H9 (cell line): Measurements from ENCODE around the gene RUNX1. TPM values are rescaled to one million over a fixed set of nuclear protein-coding genes. Genes with fewer than 3 reads are reported as not detected.

ENCODE experiments used
- DNase-seq: peaks from one replicate; pipeline ENCODE4 v3.0.0-alpha.2; 2017
- H2AFZ ChIP-seq: one replicate; pipeline ENCODE4 v1.6.1; 2013; ENCODE audit warnings: mild to moderate bottlenecking, low read length, control low read depth, moderate library complexity
- H2AK5ac ChIP-seq: 2 replicates; pipeline ENCODE4 v1.6.1; 2013; ENCODE audit warnings: low read length, control low read depth, mixed read lengths; ENCODE audit not compliant: insufficient read length
- H2BK120ac ChIP-seq: one replicate; pipeline ENCODE4 v1.6.1; 2013; ENCODE audit warnings: low read depth, mild to moderate bottlenecking, low read length, control low read depth, inconsistent platforms; ENCODE audit not compliant: poor library complexity, severe bottlenecking
- H2BK12ac ChIP-seq: 2 replicates; pipeline ENCODE4 v1.6.1; 2013; ENCODE audit warnings: low read length, control low read depth, mixed read lengths, low read depth; ENCODE audit not compliant: insufficient read length
- H2BK15ac ChIP-seq: 2 replicates; pipeline ENCODE4 v1.6.1; 2013; ENCODE audit warnings: low read depth, low read length, control low read depth
- H2BK20ac ChIP-seq: one replicate; pipeline ENCODE4 v1.6.1; 2013; ENCODE audit warnings: low read depth, mild to moderate bottlenecking, low read length, control low read depth, inconsistent platforms; ENCODE audit not compliant: poor library complexity, severe bottlenecking
- H2BK5ac ChIP-seq: 2 replicates; pipeline ENCODE4 v1.6.1; 2013; ENCODE audit warnings: low read length, control low read depth, mixed read lengths; ENCODE audit not compliant: insufficient read length
- H3K14ac ChIP-seq: 2 replicates; pipeline ENCODE4 v1.6.1; 2013; ENCODE audit warnings: low read length, control low read depth; ENCODE audit not compliant: insufficient read depth
- H3K18ac ChIP-seq: 2 replicates; pipeline ENCODE4 v1.6.1; 2013; ENCODE audit warnings: low read depth, mild to moderate bottlenecking, mixed read lengths, low read length, control low read depth; ENCODE audit not compliant: insufficient read length
- H3K23ac ChIP-seq: 2 replicates; pipeline ENCODE4 v1.6.1; 2013; ENCODE audit warnings: low read length, control low read depth, mixed read lengths, low read depth; ENCODE audit not compliant: insufficient read length
- H3K23me2 ChIP-seq: 2 replicates; pipeline ENCODE4 v1.6.1; 2013; ENCODE audit warnings: low read depth, mild to moderate bottlenecking, mixed read lengths, low read length, control low read depth; ENCODE audit not compliant: insufficient read length, poor library complexity, severe bottlenecking
- H3K27ac ChIP-seq: 2 replicates; pipeline ENCODE4 v1.5.1; 2013; ENCODE audit warnings: low read length, control low read depth, mixed read lengths, low read depth; ENCODE audit not compliant: insufficient read length
- H3K27me3 ChIP-seq: 2 replicates; pipeline ENCODE4 v1.6.1; 2013; ENCODE audit warnings: low read length, control low read depth, inconsistent platforms; ENCODE audit not compliant: insufficient read depth
- H3K4ac ChIP-seq: 2 replicates; pipeline ENCODE4 v1.6.1; 2013; ENCODE audit warnings: low read depth, mild to moderate bottlenecking, control low read depth, inconsistent platforms, low read length, moderate library complexity
- H3K4me1 ChIP-seq: 2 replicates; pipeline ENCODE4 v1.6.1; 2013; ENCODE audit warnings: low read length, control low read depth, inconsistent platforms; ENCODE audit not compliant: insufficient read depth
- H3K4me2 ChIP-seq: 2 replicates; pipeline ENCODE4 v1.6.1; 2013; ENCODE audit warnings: low read length, control low read depth, mixed read lengths; ENCODE audit not compliant: insufficient read length, insufficient read depth
- H3K56ac ChIP-seq: 2 replicates; pipeline ENCODE4 v1.6.1; 2013; ENCODE audit warnings: low read depth, mild to moderate bottlenecking, mixed read lengths, low read length, control low read depth; ENCODE audit not compliant: insufficient read length
- H3K79me1 ChIP-seq: 2 replicates; pipeline ENCODE4 v1.6.1; 2013; ENCODE audit warnings: low read depth, mild to moderate bottlenecking, moderate library complexity, low read length, control low read depth, inconsistent platforms; ENCODE audit not compliant: insufficient read depth, poor library complexity, severe bottlenecking
- H3K79me2 ChIP-seq: 2 replicates; pipeline ENCODE4 v1.6.1; 2013; ENCODE audit warnings: low read length, control low read depth, inconsistent platforms; ENCODE audit not compliant: insufficient read depth
- H3K9ac ChIP-seq: 2 replicates; pipeline ENCODE4 v1.6.1; 2013; ENCODE audit warnings: low read length, control low read depth, mixed read lengths; ENCODE audit not compliant: insufficient read length; ENCODE audit errors: extremely low read depth
- H3K9me3 ChIP-seq: one replicate; pipeline ENCODE4 v1.6.1; 2013; ENCODE audit warnings: low read depth, low read length, inconsistent platforms; ENCODE audit not compliant: control insufficient read depth
- H3T11ph ChIP-seq: one replicate; pipeline ENCODE4 v1.6.1; 2013; ENCODE audit warnings: mild to moderate bottlenecking, low read length, control low read depth, inconsistent platforms
- H4K20me1 ChIP-seq: one replicate; pipeline ENCODE4 v1.6.1; 2013; ENCODE audit not compliant: control insufficient read depth, insufficient read length, insufficient read depth
- H4K5ac ChIP-seq: 2 replicates; pipeline ENCODE4 v1.6.1; 2013; ENCODE audit warnings: low read depth, mild to moderate bottlenecking, mixed read lengths, low read length, control low read depth; ENCODE audit not compliant: insufficient read length
- H4K8ac ChIP-seq: replicated peaks from 2 replicates; pipeline ENCODE4 v1.6.1; 2013; ENCODE audit warnings: low read length, control low read depth, mixed read lengths, low read depth; ENCODE audit not compliant: insufficient read length
- H4K91ac ChIP-seq: 2 replicates; pipeline ENCODE4 v1.6.1; 2013; ENCODE audit warnings: low read depth, mild to moderate bottlenecking, moderate library complexity, mixed read lengths, low read length, control low read depth; ENCODE audit not compliant: insufficient read length
- H3K27ac Mint-ChIP-seq, 3 experiments: 2 replicates in 2 of 3; 3 replicates in 1 of 3; pipeline ENCODE4 v1.8.0; 2020 to 2021; ENCODE audit warnings: mixed read lengths in 3 of 3, mild to moderate bottlenecking in 1 of 3, moderate library complexity in 1 of 3
- H3K27me3 Mint-ChIP-seq: 2 replicates; pipeline ENCODE4 v1.8.0; 2021; ENCODE audit warnings: low read depth, mild to moderate bottlenecking, moderate library complexity, mixed read lengths
- H3K36me3 Mint-ChIP-seq, 3 experiments: 2 replicates in 2 of 3; 3 replicates in 1 of 3; pipeline ENCODE4 v1.8.0; 2020 to 2021; ENCODE audit warnings: low read depth in 3 of 3, mixed read lengths in 3 of 3; ENCODE audit not compliant: insufficient read depth in 1 of 3
- H3K4me1 Mint-ChIP-seq, 2 experiments: 2 replicates each; pipeline ENCODE4 v1.8.0; 2020; ENCODE audit warnings: mixed read lengths in 2 of 2
- H3K4me3 Mint-ChIP-seq, 2 experiments: 2 replicates in 1 of 2; 3 replicates in 1 of 2; pipeline ENCODE4 v1.8.0; 2020 to 2021; ENCODE audit warnings: mild to moderate bottlenecking in 2 of 2, mixed read lengths in 2 of 2, moderate library complexity in 1 of 2
- H3K9me3 Mint-ChIP-seq, 2 experiments: 2 replicates in 1 of 2; 3 replicates in 1 of 2; pipeline ENCODE4 v1.8.0; 2020; ENCODE audit warnings: mild to moderate bottlenecking in 2 of 2, mixed read lengths in 2 of 2, moderate library complexity in 1 of 2
- WGBS: extraction: QIAGEN DNeasy Blood & Tissue Kit; methylation state at CpG from one replicate; pipeline ENCODE4 v1.1.7; 2013; ENCODE audit warnings: missing lambda C conversion rate, low lambda C conversion rate, mixed read lengths; ENCODE audit not compliant: insufficient read length; ENCODE audit errors: extremely low coverage; 5-methylcytosine and 5-hydroxymethylcytosine counted together
- total RNA-seq: library from RNA; stranded (reverse); gene quantifications from 2 replicates; pipeline ENCODE4 v1.2.1, GENCODE V29; 2021
- TF ChIP-seq, protein P1 (sequence below): fragments of 200-600 bp; sonication (generic); conservative IDR thresholded peaks from 3 replicates; pipeline ENCODE4 v1.8.0; 2021; ENCODE audit warnings: antibody characterized with exemption, mild to moderate bottlenecking

RUNX1 gene
- total RNA-seq, 1 experiment from 2014 or later: 0.72 TPM

DNA sequence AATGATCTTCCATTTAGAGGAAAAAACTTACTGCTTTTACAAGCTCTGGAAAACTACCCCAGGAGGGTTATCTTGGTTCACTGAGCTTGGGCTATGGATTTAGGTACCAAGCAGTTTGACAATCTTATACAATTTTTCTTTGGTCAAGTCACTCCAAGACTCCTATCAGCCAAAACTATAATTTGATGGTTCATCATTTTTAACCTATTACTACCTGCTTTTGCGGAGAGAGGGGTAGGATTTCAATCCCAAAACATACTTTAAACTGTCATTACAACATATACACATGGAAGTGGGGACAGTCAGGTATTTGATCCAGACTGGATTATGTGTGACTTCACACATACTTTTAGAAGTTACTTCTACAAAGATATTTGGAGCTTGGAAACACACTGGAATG is 71.8 kb downstream of the RUNX1 start:
- H3K27ac Mint-ChIP-seq: no peak overlapping the region

More for the DNA sequence above, 71.8 kb downstream of the RUNX1 start:
- Histone ChIP-seq H2BK12ac (no peak overlapping the region), H3K27ac (no peak overlapping the region), H3K4me2 (no peak overlapping the region), H2AK5ac (no peak overlapping the region), H2BK120ac (no peak overlapping the region), H3K14ac (no peak overlapping the region), H3K79me2 (no peaks in the 10 kb centered on the region), H3K27me3 (no peaks in the 10 kb centered on the region), H3K23me2 (no peaks in the 10 kb centered on the region), H2BK20ac (no peak overlapping the region), H3K4me1 (no peaks in the 10 kb centered on the region; the same call in 1 of the 2 replicates), H3T11ph (no peak overlapping the region), H3K9me3 (no peaks in the 10 kb centered on the region), H3K23ac (no peak overlapping the region), H3K9ac (no peak overlapping the region), H4K5ac (no peak overlapping the region), H4K91ac (no peak overlapping the region), H2BK5ac (no peak overlapping the region), H2AFZ (no peak overlapping the region), H3K79me1 (no peaks in the 10 kb centered on the region), H4K8ac (no peak overlapping the region), H3K4ac (no peak overlapping the region), H3K18ac (no peak overlapping the region), H3K56ac (no peak overlapping the region), H4K20me1 (no peaks in the 10 kb centered on the region), H2BK15ac (no peak overlapping the region)
- Mint-ChIP-seq H3K36me3 (no peaks in the 10 kb centered on the region), H3K4me3 (no peak overlapping the region), H3K4me1 (peaks cover 0 to 3% of the 10 kb centered on the region in 2 experiments; a peak in 2 of 4 replicates), H3K9me3 (no peaks in the 10 kb centered on the region), H3K27me3 (no peaks in the 10 kb centered on the region)
- TF ChIP-seq, protein P1, sequence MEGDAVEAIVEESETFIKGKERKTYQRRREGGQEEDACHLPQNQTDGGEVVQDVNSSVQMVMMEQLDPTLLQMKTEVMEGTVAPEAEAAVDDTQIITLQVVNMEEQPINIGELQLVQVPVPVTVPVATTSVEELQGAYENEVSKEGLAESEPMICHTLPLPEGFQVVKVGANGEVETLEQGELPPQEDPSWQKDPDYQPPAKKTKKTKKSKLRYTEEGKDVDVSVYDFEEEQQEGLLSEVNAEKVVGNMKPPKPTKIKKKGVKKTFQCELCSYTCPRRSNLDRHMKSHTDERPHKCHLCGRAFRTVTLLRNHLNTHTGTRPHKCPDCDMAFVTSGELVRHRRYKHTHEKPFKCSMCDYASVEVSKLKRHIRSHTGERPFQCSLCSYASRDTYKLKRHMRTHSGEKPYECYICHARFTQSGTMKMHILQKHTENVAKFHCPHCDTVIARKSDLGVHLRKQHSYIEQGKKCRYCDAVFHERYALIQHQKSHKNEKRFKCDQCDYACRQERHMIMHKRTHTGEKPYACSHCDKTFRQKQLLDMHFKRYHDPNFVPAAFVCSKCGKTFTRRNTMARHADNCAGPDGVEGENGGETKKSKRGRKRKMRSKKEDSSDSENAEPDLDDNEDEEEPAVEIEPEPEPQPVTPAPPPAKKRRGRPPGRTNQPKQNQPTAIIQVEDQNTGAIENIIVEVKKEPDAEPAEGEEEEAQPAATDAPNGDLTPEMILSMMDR: no peak
- DNase-seq: no peak
- WGBS: no CpG with 5 or more reads among the region's 1 CpG
